Measurements from ENCODE around the gene FLNC.

DNA sequence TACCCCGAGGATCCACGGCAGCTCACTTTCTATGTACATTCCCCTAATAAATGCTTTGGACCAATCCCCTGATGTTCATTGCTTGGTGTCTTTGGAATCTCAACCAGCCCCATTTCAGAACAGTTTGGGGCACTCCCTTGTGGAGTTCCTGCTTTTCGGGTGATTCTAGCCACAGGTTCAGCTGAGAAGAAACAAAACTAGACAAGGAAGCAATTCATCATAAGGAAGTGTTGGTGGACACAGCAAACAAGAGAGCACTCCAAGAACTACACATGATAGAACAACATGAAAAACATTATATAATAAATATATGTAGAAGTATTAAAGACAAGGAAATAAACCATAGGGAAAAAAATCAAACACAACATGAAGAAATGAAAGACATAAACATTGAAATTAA lies 44.5 kb upstream of the FLNC start:
- TF ChIP-seq, protein P1, sequence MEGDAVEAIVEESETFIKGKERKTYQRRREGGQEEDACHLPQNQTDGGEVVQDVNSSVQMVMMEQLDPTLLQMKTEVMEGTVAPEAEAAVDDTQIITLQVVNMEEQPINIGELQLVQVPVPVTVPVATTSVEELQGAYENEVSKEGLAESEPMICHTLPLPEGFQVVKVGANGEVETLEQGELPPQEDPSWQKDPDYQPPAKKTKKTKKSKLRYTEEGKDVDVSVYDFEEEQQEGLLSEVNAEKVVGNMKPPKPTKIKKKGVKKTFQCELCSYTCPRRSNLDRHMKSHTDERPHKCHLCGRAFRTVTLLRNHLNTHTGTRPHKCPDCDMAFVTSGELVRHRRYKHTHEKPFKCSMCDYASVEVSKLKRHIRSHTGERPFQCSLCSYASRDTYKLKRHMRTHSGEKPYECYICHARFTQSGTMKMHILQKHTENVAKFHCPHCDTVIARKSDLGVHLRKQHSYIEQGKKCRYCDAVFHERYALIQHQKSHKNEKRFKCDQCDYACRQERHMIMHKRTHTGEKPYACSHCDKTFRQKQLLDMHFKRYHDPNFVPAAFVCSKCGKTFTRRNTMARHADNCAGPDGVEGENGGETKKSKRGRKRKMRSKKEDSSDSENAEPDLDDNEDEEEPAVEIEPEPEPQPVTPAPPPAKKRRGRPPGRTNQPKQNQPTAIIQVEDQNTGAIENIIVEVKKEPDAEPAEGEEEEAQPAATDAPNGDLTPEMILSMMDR (IDR thresholded peaks at IDR 0.05), result no peak
- no peak for TF ChIP-seq POLR2AphosphoS5 (IDR thresholded peaks at IDR 0.05)
